Effector memory CD8-positive, alpha-beta T cell (primary cell): ENCODE results near the gene ZSCAN2.

Experiments
- ATAC-seq: fragments of 150-1000 bp; cut with Tn5 transposase; replicated peaks from 2 replicates; pipeline ENCODE4 v1.10.0; 2021; ENCODE audit warnings: mild to moderate bottlenecking, moderate library complexity
- DNase-seq, 3 experiments: peaks; one replicate each; pipeline ENCODE4 v3.0.0; 2021
- H3K27ac Mint-ChIP-seq, 2 donors: one replicate each; pipeline ENCODE4 v1.8.0; 2022; ENCODE audit warnings: mild to moderate bottlenecking in 2 of 2, mixed read lengths in 2 of 2, moderate library complexity in 2 of 2
- H3K27me3 Mint-ChIP-seq, 2 donors: one replicate each; pipeline ENCODE4 v1.8.0; 2022; ENCODE audit warnings: mixed read lengths in 2 of 2
- H3K36me3 Mint-ChIP-seq: one replicate; pipeline ENCODE4 v1.8.0; 2022; ENCODE audit warnings: mild to moderate bottlenecking, moderate library complexity, mixed read lengths; ENCODE audit not compliant: insufficient read depth
- H3K4me1 Mint-ChIP-seq, 2 donors: one replicate each; pipeline ENCODE4 v1.8.0; 2022; ENCODE audit warnings: low read depth in 2 of 2, mixed read lengths in 2 of 2
- H3K4me3 Mint-ChIP-seq, 2 donors: one replicate each; pipeline ENCODE4 v1.8.0; 2022; ENCODE audit warnings: mild to moderate bottlenecking in 2 of 2, mixed read lengths in 2 of 2, moderate library complexity in 2 of 2
- H3K9me3 Mint-ChIP-seq, 2 donors: one replicate each; pipeline ENCODE4 v1.8.0; 2022; ENCODE audit warnings: mixed read lengths in 2 of 2

ZSCAN2 gene

GRCh38 chr15:84586696-84587095 is 14.1 kb upstream of the ZSCAN2 start:
- no peak overlapping the region for H3K27ac Mint-ChIP-seq
- DNase-seq (no peak), ATAC-seq (no peak)
- H3K4me3 Mint-ChIP-seq: no peak overlapping the region
- peaks cover 9 to 15% of the 10 kb centered on the region in 2 donors for H3K4me1 Mint-ChIP-seq
- no peaks in the 10 kb centered on the region for H3K9me3 Mint-ChIP-seq
- peaks cover 0 to 6% of the 10 kb centered on the region in 2 donors for H3K27me3 Mint-ChIP-seq
- no peaks in the 10 kb centered on the region for H3K36me3 Mint-ChIP-seq

GRCh38 chr15:84588053-84588874 is 12.5 kb upstream of the ZSCAN2 start:
- peak overlapping the region; percentile 64 to 69 for H3K4me3 Mint-ChIP-seq
- no peak overlapping the region for H3K27ac Mint-ChIP-seq

GRCh38 chr15:84590406-84590805 is 10.4 kb upstream of the ZSCAN2 start:
- no peaks in the 10 kb centered on the region for H3K9me3 Mint-ChIP-seq
- no peaks in the 10 kb centered on the region for H3K36me3 Mint-ChIP-seq
- no peak overlapping the region for H3K4me3 Mint-ChIP-seq
- peaks cover 0 to 6% of the 10 kb centered on the region in 2 donors for H3K4me1 Mint-ChIP-seq
- H3K27me3 Mint-ChIP-seq: peaks cover 0 to 6% of the 10 kb centered on the region in 2 donors
- DNase-seq (no peak), ATAC-seq (no peak)
- H3K27ac Mint-ChIP-seq: no peak overlapping the region

More at GRCh38 chr15:84588053-84588874, 12.5 kb upstream of the ZSCAN2 start:
- Mint-ChIP-seq H3K27me3 (peaks cover 0 to 6% of the 10 kb centered on the region in 2 donors), H3K4me1 (peaks cover under 1 to 6% of the 10 kb centered on the region in 2 donors), H3K9me3 (no peaks in the 10 kb centered on the region), H3K36me3 (no peaks in the 10 kb centered on the region)
- ATAC-seq: peak; percentile 100
- DNase-seq: peak; percentile 80 to 81 (median 81)

GRCh38 chr15:84591815-84592214 is 9.0 kb upstream of the ZSCAN2 start:
- no peaks in the 10 kb centered on the region for H3K9me3 Mint-ChIP-seq
- DNase-seq: no peak
- ATAC-seq: no peak
- H3K27me3 Mint-ChIP-seq: no peaks in the 10 kb centered on the region
- no peak overlapping the region for H3K4me3 Mint-ChIP-seq
- H3K36me3 Mint-ChIP-seq: no peaks in the 10 kb centered on the region
- no peak overlapping the region for H3K27ac Mint-ChIP-seq
- peaks cover 0 to 7% of the 10 kb centered on the region in 2 donors for H3K4me1 Mint-ChIP-seq

GRCh38 chr15:84594617-84595290 is 6.1 kb upstream of the ZSCAN2 start:
- DNase-seq (no peak), ATAC-seq (no peak)
- H3K27ac Mint-ChIP-seq: no peak overlapping the region
- no peaks in the 10 kb centered on the region for H3K9me3 Mint-ChIP-seq
- no peaks in the 10 kb centered on the region for H3K27me3 Mint-ChIP-seq
- peaks cover 7% of the 10 kb centered on the region for H3K36me3 Mint-ChIP-seq
- H3K4me3 Mint-ChIP-seq: no peak overlapping the region
- peaks cover 13 to 27% of the 10 kb centered on the region in 2 donors for H3K4me1 Mint-ChIP-seq

- no peaks in the 10 kb centered on the region for H3K9me3 Mint-ChIP-seq
- no peaks in the 10 kb centered on the region for H3K27me3 Mint-ChIP-seq
- DNase-seq: no peak
- peaks cover 16 to 29% of the 10 kb centered on the region in 2 donors for H3K4me1 Mint-ChIP-seq
- H3K27ac Mint-ChIP-seq: no peak overlapping the region
- no peak for ATAC-seq
- H3K4me3 Mint-ChIP-seq: peak overlapping the region in 1 of 2 donors; percentile 30
- H3K36me3 Mint-ChIP-seq: peaks cover 8% of the 10 kb centered on the region
Measured at GRCh38 chr15:84595660-84596059, 5.1 kb upstream of the ZSCAN2 start.

- no peaks in the 10 kb centered on the region for H3K27me3 Mint-ChIP-seq
- DNase-seq: no peak
- peaks cover 23 to 35% of the 10 kb centered on the region in 2 donors for H3K4me1 Mint-ChIP-seq
- no peaks in the 10 kb centered on the region for H3K9me3 Mint-ChIP-seq
- H3K36me3 Mint-ChIP-seq: peaks cover 10% of the 10 kb centered on the region
- H3K4me3 Mint-ChIP-seq: no peak overlapping the region
- no peak for ATAC-seq
- H3K27ac Mint-ChIP-seq: peak overlapping the region; percentile 69 to 78
Measured at GRCh38 chr15:84597296-84597695, 3.5 kb upstream of the ZSCAN2 start.

GRCh38 chr15:84598250-84598649 is 2.6 kb upstream of the ZSCAN2 start:
- Mint-ChIP-seq H3K4me3 (peak overlapping the region; percentile 45 to 97), H3K4me1 (peaks cover 23 to 44% of the 10 kb centered on the region in 2 donors), H3K27me3 (no peaks in the 10 kb centered on the region), H3K9me3 (no peaks in the 10 kb centered on the region), H3K27ac (peak overlapping the region; percentile 69 to 78), H3K36me3 (peaks cover 10% of the 10 kb centered on the region)
- peak in 2 of 3 experiments; percentile 21 to 23 for DNase-seq
- peak; percentile 48 for ATAC-seq

GRCh38 chr15:84598993-84599392 is 1.8 kb upstream of the ZSCAN2 start:
- ATAC-seq: no peak
- H3K4me1 Mint-ChIP-seq: peaks cover 30 to 51% of the 10 kb centered on the region in 2 donors
- H3K36me3 Mint-ChIP-seq: peaks cover 10% of the 10 kb centered on the region
- H3K27ac Mint-ChIP-seq: peak overlapping the region; percentile 69 to 78
- no peaks in the 10 kb centered on the region for H3K27me3 Mint-ChIP-seq
- H3K4me3 Mint-ChIP-seq: peak overlapping the region; percentile 97
- DNase-seq: no peak
- H3K9me3 Mint-ChIP-seq: no peaks in the 10 kb centered on the region

- no peak for ATAC-seq
- Mint-ChIP-seq H3K36me3 (peaks cover 16% of the 10 kb centered on the region), H3K4me3 (peak overlapping the region; percentile 97), H3K27me3 (no peaks in the 10 kb centered on the region), H3K27ac (peak overlapping the region in 1 of 2 donors; percentile 90), H3K9me3 (no peaks in the 10 kb centered on the region), H3K4me1 (peaks cover 37 to 60% of the 10 kb centered on the region in 2 donors)
- no peak for DNase-seq
Measured at GRCh38 chr15:84599906-84600305, 903 bp upstream of the ZSCAN2 start.

- peaks cover 16% of the 10 kb centered on the region for H3K36me3 Mint-ChIP-seq
- DNase-seq (peak in 2 of 3 experiments; percentile 24 to 27), ATAC-seq (peak; percentile 36)
- H3K27me3 Mint-ChIP-seq: no peaks in the 10 kb centered on the region
- H3K27ac Mint-ChIP-seq: peak overlapping the region; percentile 90 to 92
- H3K9me3 Mint-ChIP-seq: no peaks in the 10 kb centered on the region
- peak overlapping the region; percentile 97 for H3K4me3 Mint-ChIP-seq
- peaks cover 41 to 64% of the 10 kb centered on the region in 2 donors for H3K4me1 Mint-ChIP-seq
Measured at GRCh38 chr15:84600331-84600686, 500 bp upstream of the ZSCAN2 start.

- peak overlapping the region; percentile 90 to 92 for H3K27ac Mint-ChIP-seq
Measured at GRCh38 chr15:84601555-84601838, 688 bp downstream of the ZSCAN2 start.

GRCh38 chr15:84603630-84604379 is 3.0 kb downstream of the ZSCAN2 start:
- no peak for DNase-seq

More at GRCh38 chr15:84601555-84601838, 688 bp downstream of the ZSCAN2 start:
- Mint-ChIP-seq H3K9me3 (no peaks in the 10 kb centered on the region), H3K27me3 (no peaks in the 10 kb centered on the region), H3K36me3 (peaks cover 18% of the 10 kb centered on the region), H3K4me3 (peak overlapping the region; percentile 97), H3K4me1 (peaks cover 48 to 76% of the 10 kb centered on the region in 2 donors)
- ATAC-seq (no peak), DNase-seq (no peak)

More at GRCh38 chr15:84603630-84604379, 3.0 kb downstream of the ZSCAN2 start:
- Mint-ChIP-seq H3K4me1 (peaks cover 41 to 64% of the 10 kb centered on the region in 2 donors), H3K4me3 (peak overlapping the region; percentile 69 to 75), H3K27me3 (no peaks in the 10 kb centered on the region), H3K36me3 (peaks cover 18% of the 10 kb centered on the region), H3K27ac (peak overlapping the region; percentile 90 to 98), H3K9me3 (no peaks in the 10 kb centered on the region)
- no peak for ATAC-seq
